CD4-positive, alpha-beta T cell (primary cell): ENCODE measurements around the gene APOBEC3A. TPM values are rescaled to one million over a fixed set of nuclear protein-coding genes. Genes with fewer than 3 reads are reported as not detected.
"Not testable (repeated sequence)": the region's sequence is repeated elsewhere in the genome, so short reads cannot be mapped to it uniquely, and the experiment has no call there.

Experiments used
- ATAC-seq: fragments of 200-7000 bp; cut with Tn5 transposase; one replicate; pipeline ENCODE4 v1.10.0; 2022; ENCODE audit warnings: mild to moderate bottlenecking; ENCODE audit not compliant: poor library complexity
- CTCF ChIA-PET: fragments of 350-600 bp; sonication (Branson Sonifier 250); formaldehyde crosslinking; loops from one replicate; lab custom pipeline; 2021; ENCODE audit warnings: antibody characterized with exemption, inconsistent platforms; lab: Charles Lee
- POLR2A ChIA-PET: fragments of 350-600 bp; sonication (Branson Sonifier 250); formaldehyde crosslinking; loops from one replicate; lab custom pipeline; 2021; ENCODE audit warnings: antibody characterized with exemption, inconsistent platforms; lab: Charles Lee
- DNase-seq, 14 experiments: peaks; one replicate each; pipeline ENCODE4 v3.0.0-alpha.2; 2013 to 2020; ENCODE audit warnings: mixed read lengths in 2 of 14
- H3K27ac ChIP-seq, 2 donors: one replicate each; pipeline versions ENCODE4 v1.5.1 to v1.7.0; 2013; ENCODE audit warnings: low read length in 2 of 2, low read depth in 1 of 2, mild to moderate bottlenecking in 1 of 2
- H3K27me3 ChIP-seq, 2 experiments: 1 replicate in 1 of 2; 2 replicates in 1 of 2; pipeline versions ENCODE4 v1.6.1 to v1.7.0; 2013; ENCODE audit warnings: low read length in 2 of 2, control low read depth in 1 of 2, mild to moderate bottlenecking in 1 of 2, moderate library complexity in 1 of 2; ENCODE audit not compliant: insufficient read depth in 2 of 2, control insufficient read depth in 1 of 2
- H3K36me3 ChIP-seq: one replicate; pipeline ENCODE4 v1.6.1; 2013; ENCODE audit warnings: low read length, control low read depth; ENCODE audit not compliant: insufficient read depth
- H3K4me1 ChIP-seq: one replicate; pipeline ENCODE4 v1.6.1; 2013; ENCODE audit warnings: low read length, control low read depth; ENCODE audit not compliant: insufficient read depth
- H3K4me3 ChIP-seq: one replicate; pipeline ENCODE4 v1.5.1; 2013; ENCODE audit warnings: mild to moderate bottlenecking, low read length, moderate library complexity
- H3K9me3 ChIP-seq, 2 experiments: 1 replicate in 1 of 2; 2 replicates in 1 of 2; pipeline versions ENCODE4 v1.6.1 to v1.7.0; 2013; ENCODE audit warnings: low read length in 2 of 2, mild to moderate bottlenecking in 2 of 2, control low read depth in 1 of 2, moderate library complexity in 1 of 2; ENCODE audit not compliant: control insufficient read depth in 1 of 2, insufficient read depth in 1 of 2
- H3K27ac Mint-ChIP-seq: one replicate; pipeline ENCODE4 v1.8.0; 2020; ENCODE audit warnings: mixed read lengths
- H3K27me3 Mint-ChIP-seq: one replicate; pipeline ENCODE4 v1.8.0; 2021; ENCODE audit warnings: mixed read lengths
- H3K36me3 Mint-ChIP-seq: one replicate; pipeline ENCODE4 v1.8.0; 2021; ENCODE audit warnings: low read depth, mixed read lengths
- H3K4me1 Mint-ChIP-seq: one replicate; pipeline ENCODE4 v1.8.0; 2021; ENCODE audit warnings: low read depth, mixed read lengths
- H3K4me3 Mint-ChIP-seq: one replicate; pipeline ENCODE4 v1.8.0; 2020; ENCODE audit warnings: mild to moderate bottlenecking, mixed read lengths
- H3K9me3 Mint-ChIP-seq: one replicate; pipeline ENCODE4 v1.8.0; 2020; ENCODE audit warnings: mixed read lengths
- CTCF ChIP-seq: fragments of 200-600 bp; IDR thresholded peaks from one replicate; pipeline ENCODE4 v1.8.0; 2022; ENCODE audit warnings: antibody characterized with exemption, mild to moderate bottlenecking
- intact Hi-C, 2 experiments: fragments of 100-400 bp; cut with DNase I in 1 of 2; cut with micrococcal nuclease in 1 of 2; formaldehyde crosslinking; loops; one replicate each; pipeline versions ENCODE4 v1.15.1 to v1.9.0; 2023 to 2025; cut with DNase I, micrococcal nuclease
- total RNA-seq, 174 experiments: library from RNA in 2 of 174; stranded (reverse) in 2 of 174; gene quantifications; one replicate each; pipeline ENCODE4 v1.2.3 and lab custom pipeline; 2021 to 2026

APOBEC3A gene
- total RNA-seq, 2 experiments from 2014 or later: 0.74 to 1.6 TPM

- ChIA-PET POLR2A (interaction anchor here (0.6 kb wide), 1 partner anchor 31 kb away, joined by 3 read pairs; no protein-coding TSS in a partner anchor), CTCF (interaction anchor here (1.1 to 1.6 kb wide), 2 partner anchors 10 to 19 kb away, joined by 4 to 5 read pairs; no protein-coding TSS in a partner anchor)
- H3K27ac ChIP-seq: peak overlapping the region in 1 of 2 donors; percentile 24
- no peak for TF ChIP-seq CTCF
- ATAC-seq (no peak), DNase-seq (no peak)
- Mint-ChIP-seq H3K9me3 (no peaks in the 10 kb centered on the region), H3K4me1 (peaks cover 32% of the 10 kb centered on the region), H3K27me3 (no peaks in the 10 kb centered on the region), H3K27ac (no peak overlapping the region), H3K4me3 (no peak overlapping the region), H3K36me3 (no peaks in the 10 kb centered on the region)
- H3K27me3 ChIP-seq: no peaks in the 10 kb centered on the region
- peaks cover 82% of the 10 kb centered on the region for H3K4me1 ChIP-seq
- H3K9me3 ChIP-seq: peaks cover 0 to 18% of the 10 kb centered on the region in 2 experiments
- H3K36me3 ChIP-seq: no peaks in the 10 kb centered on the region
- intact Hi-C loops: loop anchor here in 1 of 2 experiments (5.0 kb wide), 1 partner anchor 112 kb away; the partner anchor contains the start of gene CBX6
- no peak overlapping the region for H3K4me3 ChIP-seq
These were observed 26.8 kb downstream of the APOBEC3A start for GRCh38 chr22:38984224-38984623.

- H3K9me3 Mint-ChIP-seq, H3K36me3 ChIP-seq, H3K27me3 ChIP-seq, H3K36me3 Mint-ChIP-seq, H3K27me3 Mint-ChIP-seq, H3K4me3 ChIP-seq: not testable (repeated sequence)
- ATAC-seq: peak; percentile 81
- ChIA-PET CTCF (interaction anchor here (1.1 to 1.6 kb wide), 2 partner anchors 11 to 18 kb away, joined by 4 to 5 read pairs; no protein-coding TSS in a partner anchor), POLR2A (interaction anchor here (0.6 to 1.1 kb wide), 3 partner anchors 30 to 115 kb away, joined by 3 read pairs; partner anchors contain the start of gene CBX6)
- Histone ChIP-seq H3K9me3 (peaks cover 0 to 18% of the 10 kb centered on the region in 2 experiments), H3K27ac (peak overlapping the region in 1 of 2 donors; percentile 24), H3K4me1 (peaks cover 90% of the 10 kb centered on the region)
- Mint-ChIP-seq H3K27ac (peak overlapping the region; percentile 69), H3K4me3 (peak overlapping the region; percentile 4), H3K4me1 (peaks cover 39% of the 10 kb centered on the region)
- peak; percentile 27 to 97 (median 70) for DNase-seq
- intact Hi-C loops: loop anchor here in 1 of 2 experiments (5.0 kb wide), 1 partner anchor 113 kb away; the partner anchor contains the start of gene CBX6
These were observed 27.7 kb downstream of the APOBEC3A start for GRCh38 chr22:38984784-38985757.

- ATAC-seq: no peak
- no peaks in the 10 kb centered on the region for H3K27me3 ChIP-seq
- peaks cover 84% of the 10 kb centered on the region for H3K4me1 ChIP-seq
- TF ChIP-seq CTCF: no peak
- H3K36me3 ChIP-seq: no peaks in the 10 kb centered on the region
- H3K4me3 ChIP-seq: no peak overlapping the region
- Mint-ChIP-seq H3K27ac (no peak overlapping the region), H3K4me1 (peaks cover 34% of the 10 kb centered on the region), H3K36me3 (no peaks in the 10 kb centered on the region), H3K27me3 (no peaks in the 10 kb centered on the region), H3K9me3 (no peaks in the 10 kb centered on the region), H3K4me3 (no peak overlapping the region)
- peaks cover 0 to 18% of the 10 kb centered on the region in 2 experiments for H3K9me3 ChIP-seq
- intact Hi-C loops: no loop called here
- ChIA-PET CTCF (no interaction called here), POLR2A (no interaction called here)
- no peak overlapping the region for H3K27ac ChIP-seq
- no peak for DNase-seq
These were observed 29.2 kb downstream of the APOBEC3A start for GRCh38 chr22:38986629-38987028.
